Nephron (organoid): ENCODE results near the gene CEMIP2.

Experiments used
- H3K27ac Mint-ChIP-seq, 3 experiments: 2 replicates each; pipeline ENCODE4 v1.8.0; 2020; ENCODE audit warnings: mixed read lengths in 3 of 3, mild to moderate bottlenecking in 2 of 3, moderate library complexity in 1 of 3
- H3K27me3 Mint-ChIP-seq: 2 replicates; pipeline ENCODE4 v1.8.0; 2021; ENCODE audit warnings: low read depth, mild to moderate bottlenecking, moderate library complexity, mixed read lengths
- H3K36me3 Mint-ChIP-seq: 2 replicates; pipeline ENCODE4 v1.8.0; 2020; ENCODE audit warnings: low read depth, mixed read lengths
- H3K4me1 Mint-ChIP-seq: 2 replicates; pipeline ENCODE4 v1.8.0; 2020; ENCODE audit warnings: mixed read lengths
- H3K4me3 Mint-ChIP-seq, 3 experiments: 2 replicates each; pipeline ENCODE4 v1.8.0; 2020; ENCODE audit warnings: mild to moderate bottlenecking in 3 of 3, mixed read lengths in 3 of 3, moderate library complexity in 2 of 3
- H3K9me3 Mint-ChIP-seq: 2 replicates; pipeline ENCODE4 v1.8.0; 2020; ENCODE audit warnings: mixed read lengths
- CTCF ChIP-seq, 3 experiments: fragments of 200-600 bp; sonication (generic); IDR thresholded peaks; one replicate each; pipeline ENCODE4 v1.5.0; 2021; ENCODE audit warnings: antibody characterized with exemption in 3 of 3; ENCODE audit not compliant: unreplicated experiment in 3 of 3

The CEMIP2 gene

DNA sequence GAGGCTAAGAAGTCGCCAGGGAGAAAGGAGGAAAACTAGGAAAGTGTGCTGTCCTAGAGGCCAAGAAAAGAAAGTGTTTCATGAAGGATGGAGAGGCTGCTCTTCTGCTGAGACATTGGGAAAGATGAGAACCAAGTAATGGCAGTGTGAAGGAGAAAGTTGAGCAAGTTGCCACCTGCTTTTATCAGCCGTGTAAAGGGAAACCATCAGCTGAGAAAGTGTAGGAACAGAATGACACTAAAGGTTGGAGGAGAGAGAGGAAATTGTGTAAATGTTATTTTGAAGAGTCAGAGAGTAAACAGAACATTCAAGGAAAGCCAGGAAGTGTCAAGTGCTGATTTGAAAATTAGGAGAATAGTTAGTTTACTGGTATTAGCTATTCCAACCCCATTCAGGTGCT lies 125.0 kb downstream of the CEMIP2 start:
- no peaks in the 10 kb centered on the region for H3K9me3 Mint-ChIP-seq
- no peak for TF ChIP-seq CTCF (IDR thresholded peaks at IDR 0.05; ENCODE audit: unreplicated experiment in 3 of 3)
- H3K27me3 Mint-ChIP-seq: peaks cover 3% of the 10 kb centered on the region
- H3K36me3 Mint-ChIP-seq: no peaks in the 10 kb centered on the region
- H3K27ac Mint-ChIP-seq: no peak overlapping the region
- H3K4me3 Mint-ChIP-seq: no peak overlapping the region
- peaks cover 6% of the 10 kb centered on the region for H3K4me1 Mint-ChIP-seq

DNA sequence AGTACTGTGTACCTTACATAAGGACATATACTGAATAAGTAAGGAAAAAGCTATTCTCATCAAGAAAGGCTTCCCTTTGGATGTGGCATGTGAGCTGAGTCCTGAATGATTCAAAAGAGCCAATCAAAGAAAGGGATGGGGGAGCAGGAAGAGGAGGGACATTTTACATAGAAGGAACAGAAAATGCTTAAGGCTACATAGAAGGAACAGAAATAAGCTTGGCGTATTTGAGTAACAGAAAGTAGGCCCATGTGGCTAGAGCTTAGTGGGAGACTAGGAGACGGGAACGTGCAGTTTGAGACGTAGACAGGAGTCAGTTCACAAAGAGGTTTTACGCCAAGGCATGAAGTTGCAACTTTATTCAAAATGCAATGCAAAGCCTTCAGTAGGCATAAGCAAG lies 126.3 kb downstream of the CEMIP2 start:
- no peak overlapping the region for H3K27ac Mint-ChIP-seq
- no peaks in the 10 kb centered on the region for H3K9me3 Mint-ChIP-seq
- TF ChIP-seq CTCF (IDR thresholded peaks at IDR 0.05; ENCODE audit: unreplicated experiment in 3 of 3): no peak
- peaks cover under 1% of the 10 kb centered on the region for H3K4me1 Mint-ChIP-seq
- H3K36me3 Mint-ChIP-seq: no peaks in the 10 kb centered on the region
- H3K27me3 Mint-ChIP-seq: peaks cover 3% of the 10 kb centered on the region
- no peak overlapping the region for H3K4me3 Mint-ChIP-seq

GRCh38 chr9:71638627-71639026 lies 129.7 kb downstream of the CEMIP2 start:
- Mint-ChIP-seq H3K9me3 (no peaks in the 10 kb centered on the region), H3K27ac (no peak overlapping the region)

GRCh38 chr9:71637926-71638325 lies 130.4 kb downstream of the CEMIP2 start:
- Mint-ChIP-seq H3K4me1 (no peaks in the 10 kb centered on the region), H3K27ac (no peak overlapping the region), H3K27me3 (peaks cover 3% of the 10 kb centered on the region), H3K36me3 (no peaks in the 10 kb centered on the region), H3K4me3 (no peak overlapping the region), H3K9me3 (no peaks in the 10 kb centered on the region)
- TF ChIP-seq CTCF (IDR thresholded peaks at IDR 0.05; ENCODE audit: unreplicated experiment in 3 of 3): no peak

More at GRCh38 chr9:71638627-71639026, 129.7 kb downstream of the CEMIP2 start:
- Mint-ChIP-seq H3K4me1 (no peaks in the 10 kb centered on the region), H3K27me3 (peaks cover 3% of the 10 kb centered on the region), H3K36me3 (no peaks in the 10 kb centered on the region), H3K4me3 (no peak overlapping the region)
- TF ChIP-seq CTCF (IDR thresholded peaks at IDR 0.05; ENCODE audit: unreplicated experiment in 3 of 3): no peak

GRCh38 chr9:71637375-71637774 lies 130.9 kb downstream of the CEMIP2 start:
- TF ChIP-seq CTCF (IDR thresholded peaks at IDR 0.05; ENCODE audit: unreplicated experiment in 3 of 3): no peak
- no peak overlapping the region for H3K27ac Mint-ChIP-seq
- H3K4me1 Mint-ChIP-seq: no peaks in the 10 kb centered on the region
- H3K36me3 Mint-ChIP-seq: no peaks in the 10 kb centered on the region
- H3K9me3 Mint-ChIP-seq: no peaks in the 10 kb centered on the region
- no peak overlapping the region for H3K4me3 Mint-ChIP-seq
- peaks cover 3% of the 10 kb centered on the region for H3K27me3 Mint-ChIP-seq

GRCh38 chr9:71636143-71636839 lies 132.0 kb downstream of the CEMIP2 start:
- Mint-ChIP-seq H3K4me3 (no peak overlapping the region), H3K27ac (no peak overlapping the region), H3K36me3 (no peaks in the 10 kb centered on the region), H3K9me3 (no peaks in the 10 kb centered on the region), H3K4me1 (no peaks in the 10 kb centered on the region), H3K27me3 (peaks cover 3% of the 10 kb centered on the region)
- TF ChIP-seq CTCF (IDR thresholded peaks at IDR 0.05; ENCODE audit: unreplicated experiment in 3 of 3): no peak
